ENCODE measurements around the gene CD69.

Gene CD69

GRCh38 chr12:9779209-9779608 is 18.5 kb upstream of the CD69 start:
- DNase-seq: no peak

DNA sequence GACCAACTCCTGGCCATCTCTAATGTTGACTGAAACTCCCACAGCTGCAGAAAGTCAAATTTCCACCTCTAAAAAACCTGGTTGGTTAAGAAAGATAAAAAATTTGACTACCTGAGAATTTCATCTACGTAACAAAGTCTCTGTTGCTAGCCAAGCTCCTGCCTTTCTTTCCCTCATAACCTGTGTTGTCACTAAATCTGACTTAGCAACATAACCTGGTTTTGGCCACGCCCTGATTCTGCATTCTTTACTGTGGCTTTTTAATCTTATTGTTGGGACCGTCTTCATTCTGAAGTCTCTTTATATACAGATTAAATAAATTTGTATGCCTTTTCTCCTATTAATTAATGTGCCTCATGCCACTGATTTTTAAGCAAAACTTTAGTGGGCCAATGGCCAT is 16.1 kb upstream of the CD69 start:
- no peak for DNase-seq

DNA sequence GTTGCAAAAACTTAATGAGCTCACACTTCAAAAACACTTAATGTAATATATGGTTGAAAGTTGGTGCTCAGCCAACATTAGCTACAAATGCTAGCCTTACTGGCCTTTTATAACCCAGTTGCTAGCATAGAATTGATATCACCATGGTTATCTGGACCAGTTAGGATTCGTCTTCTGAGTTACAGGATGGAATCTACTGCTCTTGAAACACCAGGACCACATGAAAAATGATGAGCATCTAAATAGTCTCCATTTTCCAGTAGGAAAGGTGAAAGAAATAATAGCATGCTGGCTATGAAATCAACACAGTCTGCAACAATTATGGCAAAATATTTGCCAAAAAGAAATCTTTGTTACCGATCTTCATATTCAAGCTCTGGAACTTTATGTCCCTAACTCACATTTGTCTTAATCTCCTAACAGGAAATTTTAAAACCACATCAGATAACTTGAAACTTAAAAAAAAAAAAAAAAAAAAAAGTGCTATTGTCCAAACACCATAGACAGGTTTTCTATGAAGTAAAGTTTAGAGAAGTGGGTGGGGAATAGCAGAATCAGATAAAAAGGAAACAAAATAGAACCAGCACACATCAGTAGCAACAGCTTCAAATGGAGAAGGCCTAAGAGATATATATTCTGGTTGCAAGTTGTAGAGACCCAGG is 12.6 kb upstream of the CD69 start:
- DNase-seq: no peak

DNA sequence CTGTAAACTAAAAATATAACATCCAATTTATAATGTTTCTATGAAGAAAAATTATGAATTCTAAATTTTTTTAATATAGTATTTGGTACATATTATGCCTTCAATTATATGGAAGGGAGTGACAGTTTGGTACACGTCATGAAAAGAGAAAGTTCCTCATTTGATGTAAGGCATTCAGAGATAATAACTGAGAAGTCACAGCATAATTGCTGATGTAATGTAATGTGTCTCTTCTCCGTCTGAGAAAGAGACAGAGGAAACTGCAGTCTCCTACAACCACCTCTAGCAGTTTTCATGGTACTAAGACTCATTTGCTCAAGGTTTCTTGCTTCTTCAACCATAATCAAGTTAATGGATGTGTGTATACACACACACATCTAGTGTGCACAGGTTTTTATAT is 2.3 kb upstream of the CD69 start:
- DNase-seq: no peak

GRCh38 chr12:9762369-9762768 is 1.7 kb upstream of the CD69 start:
- no peak for DNase-seq

DNA sequence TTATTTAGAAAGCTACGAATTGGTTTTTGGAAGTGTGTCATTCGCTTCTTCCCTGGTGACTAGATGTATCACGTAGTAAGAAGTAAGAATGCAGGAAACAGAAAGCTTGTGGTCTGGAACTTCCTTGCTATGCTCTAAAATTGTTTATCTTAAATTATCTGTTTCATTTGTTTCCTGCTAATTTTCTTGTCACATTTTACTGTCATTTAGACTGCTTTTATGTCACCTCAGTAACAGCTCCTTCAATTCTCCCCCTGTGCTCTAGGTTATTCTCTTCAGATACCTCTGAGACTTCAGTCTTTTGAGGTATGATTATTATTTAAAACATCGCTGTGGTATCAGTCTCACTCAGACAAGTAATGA is 699 bp upstream of the CD69 start:
- DNase-seq: no peak

DNA sequence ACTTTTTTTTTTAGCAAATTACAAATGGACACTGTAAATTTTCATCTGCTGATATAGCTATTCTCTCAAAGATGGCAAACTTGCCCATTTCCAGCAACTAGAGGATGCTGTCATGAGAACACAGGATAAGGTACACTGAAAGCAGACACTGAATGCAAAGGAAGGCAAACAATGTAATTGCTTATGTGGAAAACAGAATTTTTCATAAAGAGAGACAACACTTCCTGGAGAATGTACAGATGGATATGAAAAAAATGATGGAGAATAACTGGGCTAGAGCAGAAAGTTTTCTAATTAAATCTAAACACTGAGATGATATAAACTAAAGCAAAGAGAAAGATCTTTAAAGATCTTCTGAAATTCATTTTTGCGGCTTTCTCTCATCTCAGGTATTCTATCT is 581 bp downstream of the CD69 start:
- DNase-seq: no peak

- DNase-seq: no peak
These were observed 1.0 kb downstream of the CD69 start for GRCh38 chr12:9759694-9760093.

- DNase-seq: no peak
These were observed 2.6 kb downstream of the CD69 start for GRCh38 chr12:9758119-9758518.

DNA sequence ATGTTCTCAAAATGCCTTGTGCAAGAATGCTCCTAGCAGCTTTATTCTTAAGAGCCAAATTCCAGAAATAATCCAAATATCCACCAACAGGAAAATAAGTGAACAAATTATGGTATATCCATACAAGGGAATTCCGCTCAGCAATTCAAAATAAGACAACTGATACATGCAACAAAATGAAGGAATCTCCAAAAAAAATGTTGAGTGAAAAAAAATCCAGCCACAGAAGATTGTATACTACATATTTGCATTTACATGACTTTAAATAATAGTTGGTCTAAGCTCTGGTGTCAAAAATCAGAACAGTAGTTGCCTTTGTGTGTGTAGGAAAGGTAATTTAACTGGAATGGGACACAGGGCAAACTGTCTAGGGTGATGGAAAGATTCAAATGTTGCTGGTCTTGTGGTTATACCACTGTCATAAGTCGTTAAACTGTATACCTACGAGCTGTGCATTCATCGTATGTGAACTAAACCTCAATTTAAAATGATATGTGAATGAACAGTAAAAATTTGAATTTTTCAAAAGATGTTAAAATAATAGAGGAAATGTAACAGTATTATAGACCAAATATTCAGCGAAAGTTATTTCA is 3.2 kb downstream of the CD69 start:
- no peak for DNase-seq

GRCh38 chr12:9756706-9757105 is 4.0 kb downstream of the CD69 start:
- DNase-seq: no peak

GRCh38 chr12:9756170-9756569 is 4.5 kb downstream of the CD69 start:
- no peak for DNase-seq

GRCh38 chr12:9755567-9755966 is 5.1 kb downstream of the CD69 start:
- DNase-seq: no peak

- DNase-seq: no peak
These were observed 5.7 kb downstream of the CD69 start for GRCh38 chr12:9755035-9755434.

DNA sequence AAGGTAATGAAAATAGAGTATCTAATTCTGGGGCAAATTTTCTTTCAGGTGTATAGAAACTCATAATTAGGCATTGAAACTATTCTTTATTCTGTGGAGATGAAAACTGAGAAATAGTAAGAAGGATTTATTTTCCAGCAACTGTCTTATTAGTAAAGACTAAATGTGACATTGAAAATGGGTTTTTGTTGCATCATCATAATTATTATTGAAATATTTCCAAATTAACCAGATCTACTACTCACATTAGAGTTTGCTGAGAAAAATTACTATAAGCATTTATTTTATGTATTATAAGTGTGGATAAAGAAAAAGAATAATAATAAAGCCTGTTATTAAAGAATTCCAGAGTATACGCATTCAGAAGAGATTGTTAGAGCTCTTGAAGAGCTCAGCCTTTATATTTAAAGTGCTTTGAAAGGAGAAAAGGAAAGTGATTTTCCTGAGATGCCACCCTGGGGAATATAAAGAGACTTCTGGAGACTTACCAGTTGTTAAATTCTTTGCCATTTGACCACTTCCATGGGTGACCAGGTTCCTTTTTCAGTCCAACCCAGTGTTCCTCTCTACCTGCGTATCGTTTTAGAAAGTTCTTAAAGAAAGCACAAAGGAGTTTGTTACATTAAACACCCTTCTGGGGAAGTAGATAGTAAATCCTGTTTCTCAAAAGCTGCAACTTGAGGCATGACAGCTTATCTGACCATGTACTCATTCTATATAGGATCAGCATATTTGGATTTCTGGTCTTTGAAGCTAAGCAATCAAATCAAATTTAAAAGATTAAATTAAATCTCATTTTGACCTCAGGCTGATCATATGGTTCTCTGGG is 6.4 kb downstream of the CD69 start:
- no peak for DNase-seq

DNA sequence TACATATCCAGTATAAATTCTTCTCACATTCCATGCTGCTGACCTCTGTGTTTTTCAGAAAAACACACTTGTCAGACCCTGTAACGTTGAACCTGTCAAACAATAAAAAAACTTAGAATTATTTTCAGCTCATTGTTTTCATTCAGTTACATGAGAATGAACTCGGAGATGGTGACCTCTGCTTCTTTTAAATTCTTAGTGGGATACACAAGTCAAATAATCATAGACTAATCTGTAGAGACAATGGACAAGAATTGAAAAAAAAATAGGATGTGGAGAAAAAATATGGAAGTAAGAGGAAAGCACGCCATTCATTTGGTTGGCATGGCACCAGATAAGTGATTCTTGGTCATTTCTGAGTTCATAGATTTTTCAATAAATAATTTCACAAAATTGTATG is 7.2 kb downstream of the CD69 start:
- no peak for DNase-seq

DNA sequence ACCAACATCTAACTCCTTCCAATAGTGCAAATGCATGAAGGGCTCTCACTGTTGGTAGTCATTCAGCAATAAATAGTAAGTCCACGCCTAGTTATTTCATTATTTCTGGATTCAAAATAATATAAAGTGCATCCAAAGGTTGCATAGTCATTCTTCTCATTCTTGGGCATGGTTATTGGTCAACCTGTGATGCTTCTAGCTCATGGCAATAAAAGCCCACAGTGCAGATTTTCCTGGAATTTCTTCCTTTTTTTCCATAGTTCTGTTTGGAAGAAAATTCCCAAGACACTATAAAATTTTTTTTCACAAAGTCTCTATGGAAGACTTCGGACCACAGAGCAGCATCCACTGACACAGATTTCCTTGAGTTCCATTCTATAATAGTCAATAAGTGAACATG is 7.6 kb downstream of the CD69 start:
- no peak for DNase-seq

GRCh38 chr12:9752145-9752933 is 8.4 kb downstream of the CD69 start:
- no peak for DNase-seq

- DNase-seq: peak; percentile 13
These were observed 9.2 kb downstream of the CD69 start for GRCh38 chr12:9751204-9752144.

- DNase-seq: peak; percentile 23
These were observed 10.2 kb downstream of the CD69 start for GRCh38 chr12:9750276-9751203.

DNA sequence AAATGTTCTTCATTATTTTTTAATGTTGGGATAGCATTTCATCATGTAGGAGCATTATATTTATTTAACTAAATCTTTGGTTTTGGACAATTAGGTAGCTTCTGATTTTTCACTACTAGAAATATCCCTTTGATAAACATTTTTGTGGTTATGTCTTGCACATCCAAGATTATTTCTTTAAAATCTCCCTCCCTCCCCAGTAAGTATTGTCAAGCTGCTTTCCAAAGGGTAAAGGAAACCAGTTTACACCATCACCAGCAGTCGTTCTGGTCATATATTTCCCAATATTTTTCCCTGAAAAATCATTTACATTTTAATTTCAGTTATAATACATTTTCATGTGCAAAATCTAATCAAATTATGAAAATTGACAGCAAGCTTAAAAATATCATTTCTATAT is 11.1 kb downstream of the CD69 start:
- DNase-seq: no peak

Measured in SHP77 treated with DMSO at 0.1 percent for 48 hours (cell line).